T-helper 2 cell treated with Interferon-gamma antibody and Interleukin-4, amounts not matched to agents 100 ng/mL and 5 ng/mL, for 36 hours (primary cell): ENCODE data around the gene CASP7. TPM values are rescaled to one million over a fixed set of nuclear protein-coding genes. Genes with fewer than 3 reads are reported as not detected.
"Not testable (repeated sequence)": the region's sequence is repeated elsewhere in the genome, so short reads cannot be mapped to it uniquely, and the experiment has no call there.

Source experiments
- intact Hi-C: fragments of 100-400 bp; cut with micrococcal nuclease; formaldehyde crosslinking; loops from one replicate; pipeline ENCODE4 v1.15.1; 2023
- total RNA-seq: library from RNA; stranded (reverse); gene quantifications from 2 replicates; pipeline ENCODE4 v1.2.3, GENCODE V29; 2022

Gene CASP7
- total RNA-seq, 1 donor from 2014 or later = 30.4 TPM

DNA sequence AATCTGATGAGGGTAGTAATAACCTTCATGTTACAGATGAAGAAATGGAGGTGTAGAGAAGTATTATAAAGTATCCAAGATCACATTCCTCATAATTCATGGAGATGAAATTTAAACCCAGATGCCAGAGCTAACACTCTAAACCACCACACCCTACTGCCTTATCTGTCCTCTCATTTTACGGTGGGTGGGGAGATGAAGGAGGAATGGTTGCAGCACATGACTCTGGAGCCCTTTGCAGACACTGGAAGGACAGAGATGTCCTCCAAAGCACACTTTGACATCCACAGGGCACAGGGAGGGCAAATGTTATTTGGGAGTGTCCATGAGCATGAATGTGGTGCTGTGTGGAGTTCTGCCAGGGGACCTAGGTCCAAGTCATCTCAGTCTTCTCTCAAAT is 72.8 kb downstream of the CASP7 start:
- intact Hi-C loops = no loop called here

DNA sequence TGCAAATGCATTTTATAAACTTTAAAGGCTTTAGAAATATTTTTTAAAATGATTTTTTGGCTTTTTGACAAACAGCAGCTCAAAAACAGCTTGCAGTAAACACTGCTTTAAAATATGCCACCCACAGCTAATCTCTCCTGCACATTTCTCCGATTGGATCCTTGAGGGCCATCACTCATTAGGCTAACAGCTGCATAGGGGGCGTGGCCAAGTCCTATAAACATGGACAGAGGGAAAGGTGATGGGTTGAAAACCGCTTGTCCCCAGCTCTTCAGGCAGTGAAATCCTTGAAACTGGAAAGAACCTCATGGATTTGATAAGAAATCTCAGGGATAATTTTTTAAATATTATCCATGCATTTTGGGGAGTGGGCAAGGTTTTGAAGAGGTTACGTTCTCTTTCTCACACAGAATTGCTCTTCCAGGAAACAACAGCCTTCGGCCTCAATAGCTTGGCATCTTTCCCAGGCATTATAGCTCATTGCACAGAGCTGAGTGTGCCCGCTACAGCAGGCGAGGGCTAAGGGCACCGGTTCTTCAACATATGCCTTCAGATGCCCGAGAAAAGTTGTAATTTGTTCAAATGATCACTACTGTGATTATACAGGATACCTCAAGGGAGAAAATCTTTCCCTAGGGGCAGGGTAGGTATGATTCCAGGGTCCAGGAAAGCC is 73.4 kb downstream of the CASP7 start:
- intact Hi-C loops = no loop called here

GRCh38 chr10:113754125-113754524 is 74.4 kb downstream of the CASP7 start:
- intact Hi-C loops = no loop called here

DNA sequence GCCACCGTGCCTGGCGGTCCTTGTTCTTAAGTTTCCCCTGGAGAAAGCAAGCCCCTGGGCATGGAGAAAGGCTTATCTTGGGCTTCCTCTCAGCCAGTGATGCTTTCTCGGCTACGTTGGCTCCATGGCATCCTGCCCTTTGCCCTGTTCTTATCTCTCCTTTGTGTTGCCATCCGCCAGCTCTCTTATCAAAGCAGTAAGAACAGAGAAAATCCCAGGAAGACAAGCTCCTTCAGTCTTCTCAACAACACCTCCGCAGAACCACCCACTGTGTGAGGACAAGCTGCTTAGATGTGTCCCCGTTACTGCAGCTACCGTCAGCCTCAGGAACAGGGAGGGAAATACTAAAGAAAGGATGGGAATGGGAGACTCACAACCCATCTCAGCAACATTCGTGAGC is 75.1 kb downstream of the CASP7 start:
- intact Hi-C loops = no loop called here

DNA sequence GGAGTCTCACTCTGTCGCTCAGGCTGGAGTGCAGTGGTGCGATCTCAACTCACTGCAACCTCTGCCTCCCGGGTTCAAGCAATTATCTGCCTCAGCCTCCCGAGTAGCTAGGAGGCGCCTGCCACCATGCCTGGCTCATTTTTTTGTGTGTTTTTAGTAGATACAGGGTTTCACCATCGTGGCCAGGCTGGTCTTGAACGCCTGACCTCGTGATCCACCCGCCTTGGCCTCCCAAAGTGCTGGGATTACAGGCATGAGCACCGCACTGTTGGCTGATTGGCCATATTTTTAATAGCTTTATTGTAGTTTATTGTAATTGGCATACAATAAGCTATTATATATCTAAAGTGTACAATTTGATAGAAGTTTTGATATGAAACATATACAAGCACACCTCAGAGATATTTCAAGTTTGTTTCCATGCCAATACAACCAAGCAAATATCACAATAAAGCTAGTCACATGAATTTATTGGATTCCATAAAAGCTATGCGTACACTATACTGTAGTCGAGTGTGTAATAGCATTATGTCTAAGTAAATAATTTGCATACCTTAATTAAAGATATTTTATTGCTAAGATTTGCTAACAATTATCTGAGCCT is 77.3 kb downstream of the CASP7 start:
- intact Hi-C loops = no loop called here

DNA sequence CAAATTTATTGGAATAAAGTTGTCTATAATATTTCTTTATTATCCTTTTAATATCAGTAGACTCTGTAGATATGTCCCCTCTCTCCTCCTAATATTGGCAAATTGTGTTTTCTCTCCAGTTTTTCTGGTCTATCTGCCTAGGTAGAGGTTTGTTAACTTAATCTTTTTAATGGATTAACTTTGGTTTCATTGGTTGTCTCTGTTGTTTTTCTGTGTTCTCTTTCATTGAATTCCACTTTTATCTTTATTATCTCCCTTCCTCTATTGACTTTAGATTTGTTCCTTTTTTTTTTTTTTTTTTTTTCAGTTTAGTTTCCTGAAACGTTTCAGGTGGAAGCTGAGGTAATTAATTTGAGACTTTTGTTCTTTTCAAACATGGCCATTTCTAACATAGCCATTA is 82.4 kb downstream of the CASP7 start:
- intact Hi-C loops = no loop called here

- intact Hi-C loops = no loop called here
Measured at GRCh38 chr10:113764582-113764981, 84.9 kb downstream of the CASP7 start.

GRCh38 chr10:113765910-113766309 is 86.2 kb downstream of the CASP7 start:
- intact Hi-C loops = no loop called here

DNA sequence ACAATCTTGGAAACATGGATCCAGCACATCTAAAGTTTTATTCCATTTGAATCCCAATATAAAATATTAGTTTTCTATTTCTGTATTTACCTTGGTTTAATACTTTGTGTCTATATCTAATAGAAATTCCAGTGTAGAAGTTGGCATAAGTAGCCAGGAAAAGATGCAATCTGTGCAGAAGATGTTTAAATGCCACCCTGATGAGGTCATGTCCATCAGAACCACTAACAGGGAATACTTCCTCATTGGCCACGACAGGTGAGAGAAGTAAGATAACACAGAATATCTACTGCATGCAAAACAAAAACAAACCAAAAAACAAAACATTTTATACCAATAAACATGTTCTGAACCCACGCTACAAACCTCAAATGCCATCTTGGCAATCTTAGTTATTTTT is 87.5 kb downstream of the CASP7 start:
- intact Hi-C loops = no loop called here

GRCh38 chr10:113770346-113770745 is 90.6 kb downstream of the CASP7 start:
- intact Hi-C loops = no loop called here

DNA sequence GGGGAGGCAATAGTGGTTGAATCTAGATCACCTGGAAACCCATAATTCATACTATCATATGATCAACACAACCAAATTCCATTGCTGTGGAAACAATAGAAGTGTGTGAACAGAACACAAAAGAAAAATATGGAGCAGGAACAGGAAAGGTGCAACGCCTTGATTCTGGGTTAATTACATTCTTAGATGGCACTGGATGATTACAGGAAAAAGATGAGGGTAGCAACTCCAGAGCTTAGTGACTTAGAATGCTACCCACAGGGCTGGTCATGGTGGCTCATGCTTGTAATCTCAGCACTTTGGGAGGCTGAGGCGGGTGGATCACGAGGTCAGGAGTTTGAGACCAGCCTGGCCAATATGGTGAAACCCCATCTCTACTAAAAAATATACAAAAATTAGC is 91.4 kb downstream of the CASP7 start:
- intact Hi-C loops = not testable (repeated sequence)

- intact Hi-C loops = no loop called here
Measured at GRCh38 chr10:113775686-113776294, 96.1 kb downstream of the CASP7 start.

- intact Hi-C loops = no loop called here
Measured at GRCh38 chr10:113776553-113776952, 96.8 kb downstream of the CASP7 start.

Other genes with a start within 250 kb of the CASP7 start
- gene HABP2, start 126.9 kb upstream of the CASP7 start, total RNA-seq = not detected in 2 replicates
- not detected in 2 replicates for gene NRAP, start 15.9 kb upstream of the CASP7 start, total RNA-seq
- 0.11 TPM in 1 of 2 replicates, not detected in the other for gene PLEKHS1, start 71.8 kb downstream of the CASP7 start, total RNA-seq
- gene DCLRE1A, start 174.2 kb downstream of the CASP7 start, total RNA-seq = 14.4 and 15.6 TPM in 2 replicates
- gene NHLRC2, start 174.7 kb downstream of the CASP7 start, total RNA-seq = 25.4 and 27.9 TPM in 2 replicates